Liver (tissue), 9 donors: Measurements from ENCODE around the gene MAOB. TPM values are rescaled to one million over a fixed set of nuclear protein-coding genes. Genes with fewer than 3 reads are reported as not detected.

ENCODE experiments used
- DNase-seq: peaks from one replicate; pipeline ENCODE4 v3.0.0-alpha.2; 2017; ENCODE audit warnings: low spot score
- H3K27ac ChIP-seq, 2 donors: one replicate each; pipeline ENCODE4 v1.7.0; 2013; ENCODE audit warnings: inconsistent platforms in 2 of 2, low read length in 2 of 2, control low read depth in 1 of 2, low read depth in 1 of 2, mild to moderate bottlenecking in 1 of 2
- H3K27me3 ChIP-seq, 4 donors: one replicate each; pipeline versions ENCODE4 v1.6.1 to v1.7.0; 2013; ENCODE audit warnings: low read length in 3 of 4, inconsistent platforms in 1 of 4, mild to moderate bottlenecking in 1 of 4, moderate library complexity in 1 of 4; ENCODE audit not compliant: control insufficient read depth in 4 of 4, insufficient read depth in 4 of 4
- H3K36me3 ChIP-seq, 4 donors: one replicate each; pipeline versions ENCODE4 v1.6.1 to v1.7.0; 2013; ENCODE audit warnings: low read length in 3 of 4, mild to moderate bottlenecking in 3 of 4, low read depth in 1 of 4, moderate library complexity in 1 of 4; ENCODE audit not compliant: control insufficient read depth in 4 of 4, insufficient read depth in 3 of 4
- H3K4me1 ChIP-seq, 4 donors: one replicate each; pipeline versions ENCODE4 v1.6.1 to v1.7.0; 2013; ENCODE audit warnings: low read length in 3 of 4, mild to moderate bottlenecking in 3 of 4, moderate library complexity in 1 of 4; ENCODE audit not compliant: control insufficient read depth in 4 of 4, insufficient read depth in 4 of 4
- H3K4me3 ChIP-seq, 3 donors: one replicate each; pipeline versions ENCODE4 v1.6.1 to v1.7.0; 2013; ENCODE audit warnings: low read length in 3 of 3, control low read depth in 1 of 3, low read depth in 1 of 3, mild to moderate bottlenecking in 1 of 3
- H3K9ac ChIP-seq, 2 donors: one replicate each; pipeline ENCODE4 v1.7.0; 2013; ENCODE audit warnings: low read length in 2 of 2, mild to moderate bottlenecking in 2 of 2, moderate library complexity in 2 of 2, control low read depth in 1 of 2, low read depth in 1 of 2
- H3K9me3 ChIP-seq, 4 donors: one replicate each; pipeline versions ENCODE4 v1.6.1 to v1.7.0; 2013; ENCODE audit warnings: low read length in 3 of 4; ENCODE audit not compliant: control insufficient read depth in 4 of 4
- CTCF ChIP-seq: fragments of 150-350 bp; IDR thresholded peaks from 2 replicates; pipeline ENCODE4 v1.5.1; 2017; ENCODE audit warnings: improper control_type of control experiment, low read depth, low read length; ENCODE audit not compliant: missing input control
- EGR1 ChIP-seq, 2 donors: IDR thresholded peaks; 2 replicates each; pipeline ENCODE4 v1.6.1; 2016 to 2018; ENCODE audit warnings: antibody characterized with exemption in 2 of 2, low read depth in 2 of 2
- FOXA1 ChIP-seq: IDR thresholded peaks from 2 replicates; pipeline ENCODE4 v1.6.1; 2016; ENCODE audit warnings: antibody characterized with exemption
- FOXA2 ChIP-seq: IDR thresholded peaks from 2 replicates; pipeline ENCODE4 v1.6.1; 2016; ENCODE audit warnings: antibody characterized with exemption
- HNF4A ChIP-seq, 2 donors: conservative IDR thresholded peaks; 2 replicates each; pipeline ENCODE4 v1.6.1; 2016; ENCODE audit warnings: antibody characterized with exemption in 2 of 2, mild to moderate bottlenecking in 2 of 2
- HNF4G ChIP-seq: IDR thresholded peaks from 2 replicates; pipeline ENCODE4 v1.6.1; 2016; ENCODE audit warnings: antibody characterized with exemption
- MAX ChIP-seq: IDR thresholded peaks from 2 replicates; pipeline ENCODE4 v1.6.1; 2016; ENCODE audit warnings: antibody characterized with exemption
- NR2F2 ChIP-seq: IDR thresholded peaks from 2 replicates; pipeline ENCODE4 v1.6.1; 2016; ENCODE audit warnings: antibody characterized with exemption
- RAD21 ChIP-seq, 2 donors: IDR thresholded peaks; 2 replicates each; pipeline ENCODE4 v1.6.1; 2016; ENCODE audit warnings: antibody characterized with exemption in 2 of 2, mild to moderate bottlenecking in 2 of 2
- REST ChIP-seq: IDR thresholded peaks from 2 replicates; pipeline ENCODE4 v1.6.1; 2016; ENCODE audit warnings: antibody characterized with exemption, mild to moderate bottlenecking
- RXRA ChIP-seq, 2 donors: IDR thresholded peaks; 2 replicates each; pipeline ENCODE4 v1.6.1; 2017 to 2018; ENCODE audit warnings: antibody characterized with exemption in 2 of 2, mild to moderate bottlenecking in 1 of 2
- SP1 ChIP-seq: IDR thresholded peaks from 2 replicates; pipeline ENCODE4 v1.6.1; 2018; ENCODE audit warnings: antibody characterized with exemption, mild to moderate bottlenecking
- TAF1 ChIP-seq: conservative IDR thresholded peaks from 2 replicates; pipeline ENCODE4 v1.6.1; 2016; ENCODE audit warnings: antibody characterized with exemption, mild to moderate bottlenecking
- ZBTB33 ChIP-seq: IDR thresholded peaks from 2 replicates; pipeline ENCODE4 v1.6.1; 2016; ENCODE audit warnings: antibody characterized with exemption
- WGBS: extraction: QIAGEN DNeasy Blood & Tissue Kit; methylation state at CpG from one replicate; pipeline ENCODE4 v1.1.7; 2013; 5-methylcytosine and 5-hydroxymethylcytosine counted together
- polyA plus RNA-seq, 2 donors: library from polyadenylated mRNA; stranded (reverse) in 1 of 2; unstranded in 1 of 2; fragments of 200-250 nt in 1 of 2; fragments of >200 nt in 1 of 2; fragmentation: Nextera tagmentation in 1 of 2; extraction: Ambion mirVana in 1 of 2; gene quantifications; one replicate each; pipeline versions ENCODE4 v1.2.1 to v1.2.3, GENCODE V29; 2013 to 2015
- total RNA-seq, 2 donors: library from RNA; depleted of rRNA; stranded (reverse); fragments of >200 nt; gene quantifications; one replicate each; pipeline ENCODE4 v1.2.3, GENCODE V29; 2014
- donor health status: healthy.
- donor health status: healthy.
- donor health status: healthy.
- donor health status: healthy.
- donor health status: healthy.

The MAOB gene
- total and polyA plus RNA-seq, 4 donors: 34.0 to 96.3 (median 72.6) TPM

- H3K27me3 ChIP-seq: no peaks in the 10 kb centered on the region
- TF ChIP-seq EGR1 (IDR thresholded peaks at IDR 0.05; ENCODE audit: low read depth in 2 of 2) (no peak), HNF4A (conservative IDR thresholded peaks at IDR 0.05) (peak in 1 of 2 donors; percentile 21), RXRA (IDR thresholded peaks at IDR 0.05) (peak; percentile 45 to 62)
- no peaks in the 10 kb centered on the region for H3K36me3 ChIP-seq
- no peak for DNase-seq
- H3K27ac ChIP-seq: no peak overlapping the region
- 71% methylated on average over 6 of the region's 6 CpGs for WGBS
- H3K4me1 ChIP-seq: peaks cover 4 to 17% (median 7%) of the 10 kb centered on the region in 4 donors
- H3K9ac ChIP-seq: no peak overlapping the region
- H3K9me3 ChIP-seq: no peaks in the 10 kb centered on the region
- H3K4me3 ChIP-seq: no peak overlapping the region
These were observed 28.9 kb downstream of the MAOB start for GRCh38 chrX:43853225-43853828.

- no peak overlapping the region for H3K9ac ChIP-seq
- H3K36me3 ChIP-seq: no peaks in the 10 kb centered on the region
- no peak overlapping the region for H3K27ac ChIP-seq
- no peak for TF ChIP-seq REST
- TF ChIP-seq MAX: no peak
- no peak for TF ChIP-seq SP1
- TF ChIP-seq ZBTB33: no peak
- no peak for TF ChIP-seq HNF4A (conservative IDR thresholded peaks at IDR 0.05)
- TF ChIP-seq CTCF: no peak
- no peak for TF ChIP-seq EGR1 (IDR thresholded peaks at IDR 0.05; ENCODE audit: low read depth in 2 of 2)
- no peak for TF ChIP-seq FOXA1
- no peak for TF ChIP-seq TAF1
- no peak for TF ChIP-seq NR2F2
- no peak for TF ChIP-seq RAD21 (IDR thresholded peaks at IDR 0.05)
- TF ChIP-seq FOXA2: no peak
- TF ChIP-seq HNF4G: no peak
- DNase-seq: no peak
- H3K4me1 ChIP-seq: peaks cover 5 to 26% (median 19%) of the 10 kb centered on the region in 4 donors
- H3K9me3 ChIP-seq: no peaks in the 10 kb centered on the region
- H3K4me3 ChIP-seq: no peak overlapping the region
- 81% methylated on average over 2 of the region's 2 CpGs for WGBS
- H3K27me3 ChIP-seq: no peaks in the 10 kb centered on the region
These were observed 31.6 kb downstream of the MAOB start for GRCh38 chrX:43850629-43851028.
